Measurements from ENCODE around the gene AMACR.
"Not testable (repeated sequence)": the region's sequence is repeated elsewhere in the genome, so short reads cannot be mapped to it uniquely, and the experiment has no call there.

Gene AMACR

GRCh38 chr5:33964132-33964700 is 43.6 kb downstream of the AMACR start:
- no peak for DNase-seq

- DNase-seq, result no peak
Measured at GRCh38 chr5:33958176-33958575, 49.7 kb downstream of the AMACR start.

DNA sequence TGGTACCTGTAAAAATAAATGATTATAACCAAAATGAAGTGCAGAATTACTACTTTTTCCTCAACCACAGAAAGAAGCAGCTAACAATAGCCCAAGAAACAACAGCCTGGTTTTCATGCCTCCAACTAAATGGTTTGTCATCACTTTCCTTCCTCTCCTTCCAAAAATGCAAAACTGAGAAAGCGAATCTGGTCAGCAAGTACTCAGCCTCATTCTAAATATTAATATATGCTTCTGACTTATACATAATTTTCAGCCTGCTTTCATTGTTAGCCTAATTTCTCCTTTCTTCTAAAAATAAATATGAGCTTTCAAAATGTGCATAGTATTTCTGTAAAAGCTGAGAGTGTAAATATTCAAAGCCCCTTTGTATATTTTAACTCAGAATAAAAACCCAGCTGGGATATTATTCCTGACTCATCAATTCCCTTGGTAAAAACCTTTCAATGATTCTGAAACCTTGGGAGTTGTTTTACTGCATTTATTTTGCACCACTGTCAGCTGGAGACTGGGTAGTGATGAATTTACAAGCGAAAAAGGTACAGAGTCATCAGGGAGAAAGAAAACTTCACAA is 50.2 kb downstream of the AMACR start:
- no peak for DNase-seq

DNA sequence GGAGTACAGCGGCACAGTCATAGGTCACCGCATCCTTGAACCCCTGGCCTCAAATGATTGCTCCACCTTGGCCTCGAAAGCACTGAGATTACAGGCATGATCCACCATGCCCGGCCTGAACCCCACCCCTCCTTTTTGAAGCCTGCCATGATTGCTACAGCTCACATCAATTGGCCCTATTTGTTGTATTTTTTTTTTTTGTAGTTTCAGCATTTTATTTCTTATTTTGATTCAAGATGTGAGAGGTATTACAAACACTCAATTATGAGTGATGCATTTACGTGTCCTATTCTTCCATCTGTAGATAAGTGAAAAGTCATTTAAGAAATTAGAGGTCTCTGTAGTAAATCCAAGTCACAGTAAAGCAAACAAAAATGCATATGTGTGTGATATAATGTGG is 55.7 kb downstream of the AMACR start:
- DNase-seq, result not testable (repeated sequence)

GRCh38 chr5:33944543-33945132 is 63.2 kb downstream of the AMACR start:
- DNase-seq, result no peak

GRCh38 chr5:33941090-33941489 is 66.8 kb downstream of the AMACR start:
- no peak for DNase-seq

DNA sequence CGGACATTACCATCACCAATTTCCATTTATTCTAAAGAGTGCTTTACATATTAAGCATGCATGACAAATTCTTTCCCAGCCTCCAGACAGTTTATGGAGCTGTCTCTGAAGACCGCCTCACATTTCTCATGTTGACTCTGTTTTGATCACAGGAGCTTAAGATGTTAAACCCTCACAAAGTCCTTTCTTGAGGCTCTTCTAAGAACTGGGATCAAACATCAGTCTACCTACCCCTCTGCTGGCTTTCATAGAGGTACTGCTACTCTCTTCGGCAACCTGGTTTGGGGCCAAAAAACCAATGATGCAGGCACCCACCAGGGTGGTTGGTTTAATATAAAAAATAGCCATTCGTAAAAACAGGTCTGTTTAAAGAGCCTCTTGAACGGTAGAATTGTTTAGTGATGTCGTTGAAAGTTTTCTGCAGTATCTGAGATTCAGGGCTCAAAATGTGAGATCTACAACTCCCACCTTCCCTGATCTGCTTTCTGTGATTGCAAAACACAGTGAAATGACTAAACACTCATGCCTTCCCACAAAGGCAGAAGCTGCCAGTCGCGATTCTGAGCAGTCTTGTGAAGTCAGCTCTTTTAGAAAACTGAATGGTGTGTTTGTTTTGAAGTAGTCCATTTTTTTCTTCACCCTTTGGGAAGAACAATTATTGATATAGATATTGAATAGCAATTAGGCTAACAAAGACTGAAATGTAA is 68.1 kb downstream of the AMACR start:
- no peak for DNase-seq

- DNase-seq, result no peak
Measured at GRCh38 chr5:33938881-33939280, 69.0 kb downstream of the AMACR start.

DNA sequence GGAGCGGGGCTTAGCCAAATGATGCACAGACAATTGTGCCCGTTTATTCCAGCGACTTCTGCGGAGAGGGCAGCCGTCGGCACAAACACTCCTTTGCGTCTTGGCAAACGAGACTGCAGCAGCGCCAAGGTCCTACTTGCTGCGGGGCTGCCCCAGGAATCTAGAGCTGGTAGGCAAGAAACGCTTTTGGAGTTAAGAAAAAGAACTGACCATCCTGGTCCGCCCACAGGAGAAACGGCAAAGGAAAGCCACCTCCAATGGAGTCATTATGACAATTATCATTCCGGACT is 69.4 kb downstream of the AMACR start:
- DNase-seq, result no peak

- no peak for DNase-seq
Measured at GRCh38 chr5:33937707-33938506, 69.9 kb downstream of the AMACR start.

GRCh38 chr5:33937017-33937706 is 70.7 kb downstream of the AMACR start:
- no peak for DNase-seq

DNA sequence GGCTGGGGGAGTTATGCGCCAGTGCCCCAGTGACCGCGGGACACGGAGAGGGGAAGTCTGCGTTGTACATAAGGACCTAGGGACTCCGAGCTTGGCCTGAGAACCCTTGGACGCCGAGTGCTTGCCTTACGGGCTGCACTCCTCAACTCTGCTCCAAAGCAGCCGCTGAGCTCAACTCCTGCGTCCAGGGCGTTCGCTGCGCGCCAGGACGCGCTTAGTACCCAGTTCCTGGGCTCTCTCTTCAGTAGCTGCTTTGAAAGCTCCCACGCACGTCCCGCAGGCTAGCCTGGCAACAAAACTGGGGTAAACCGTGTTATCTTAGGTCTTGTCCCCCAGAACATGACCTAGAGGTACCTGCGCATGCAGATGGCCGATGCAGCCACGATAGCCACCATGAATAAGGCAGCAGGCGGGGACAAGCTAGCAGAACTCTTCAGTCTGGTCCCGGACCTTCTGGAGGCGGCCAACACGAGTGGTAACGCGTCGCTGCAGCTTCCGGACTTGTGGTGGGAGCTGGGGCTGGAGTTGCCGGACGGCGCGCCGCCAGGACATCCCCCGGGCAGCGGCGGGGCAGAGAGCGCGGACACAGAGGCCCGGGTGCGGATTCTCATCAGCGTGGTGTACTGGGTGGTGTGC is 71.4 kb downstream of the AMACR start, which contains the start of gene RXFP3:
Gene RXFP3 (plus strand): TSS at position 6 of the 636 bp plus-strand sequence. CDS start 355 bp downstream, at position 361.
- no peak for DNase-seq
